ENCODE data around the gene ESRRG.

ESRRG gene

GRCh38 chr1:216726435-216726834 is 3.2 kb upstream of the ESRRG start:
- no peak overlapping the region for H3K27ac ChIP-seq
- TF ChIP-seq CTCF (conservative IDR thresholded peaks at IDR 0.05), result no peak

- TF ChIP-seq CTCF (conservative IDR thresholded peaks at IDR 0.05), result no peak
- H3K27ac ChIP-seq, result no peak overlapping the region
Observed at GRCh38 chr1:216722821-216723220, 408 bp downstream of the ESRRG start.

DNA sequence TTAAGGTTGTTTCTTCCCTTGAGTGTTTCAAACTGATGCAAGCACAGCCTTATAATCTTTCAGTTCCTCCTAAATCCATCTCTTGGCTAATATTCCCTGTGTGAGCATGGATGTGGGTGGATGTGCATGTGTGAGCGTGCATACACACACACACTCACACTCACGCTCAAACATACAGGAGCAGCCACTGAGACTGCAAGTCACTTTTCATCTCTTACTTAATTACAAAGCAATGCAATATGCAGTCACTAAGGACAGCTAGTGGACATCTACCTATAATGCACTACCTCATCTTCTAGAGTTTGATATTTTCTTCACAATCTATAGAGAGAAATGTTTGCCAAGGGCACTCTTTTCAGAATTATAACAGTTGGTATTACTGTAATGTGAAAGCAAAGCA is 1.4 kb downstream of the ESRRG start:
- TF ChIP-seq CTCF (conservative IDR thresholded peaks at IDR 0.05), result no peak
- H3K27ac ChIP-seq, result no peak overlapping the region

GRCh38 chr1:216721062-216721461 is 2.2 kb downstream of the ESRRG start:
- H3K27ac ChIP-seq, result no peak overlapping the region
- TF ChIP-seq CTCF (conservative IDR thresholded peaks at IDR 0.05), result no peak

DNA sequence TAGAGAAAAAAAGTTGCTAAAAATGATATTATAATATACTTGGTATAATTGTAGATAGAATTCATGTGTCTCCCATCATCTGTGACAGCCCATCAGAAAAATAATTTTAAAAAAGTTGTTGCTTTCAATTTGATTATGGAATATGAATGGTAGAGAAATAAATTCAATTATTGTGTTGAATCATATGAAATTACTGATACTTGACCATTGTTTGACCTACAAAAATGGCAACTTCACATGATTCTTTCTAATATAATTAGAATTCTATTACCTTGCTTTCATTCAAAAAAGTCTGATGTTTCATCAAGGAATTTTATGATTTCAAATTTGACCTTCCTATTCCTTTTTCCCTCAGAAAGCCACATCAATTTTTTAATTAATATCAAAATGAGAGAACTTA is 11.5 kb downstream of the ESRRG start:
- H3K27ac ChIP-seq, result no peak overlapping the region
- TF ChIP-seq CTCF (conservative IDR thresholded peaks at IDR 0.05), result no peak

GRCh38 chr1:216710598-216711333 is 12.5 kb downstream of the ESRRG start:
- TF ChIP-seq CTCF (conservative IDR thresholded peaks at IDR 0.05), result no peak
- H3K27ac ChIP-seq, result no peak overlapping the region

- no peak overlapping the region for H3K27ac ChIP-seq
- no peak for TF ChIP-seq CTCF (conservative IDR thresholded peaks at IDR 0.05)
Observed at GRCh38 chr1:216710055-216710454, 13.2 kb downstream of the ESRRG start.
